Chondrocyte (in vitro differentiated cells): ENCODE data around the gene SLC7A8. TPM values are rescaled to one million over a fixed set of nuclear protein-coding genes. Genes with fewer than 3 reads are reported as not detected.

Experiments used
- DNase-seq: peaks from one replicate; pipeline ENCODE4 v3.0.0; 2021; ENCODE audit warnings: mixed read lengths, low spot score
- H3K27ac Mint-ChIP-seq: one replicate; pipeline ENCODE4 v1.8.0; 2021; ENCODE audit warnings: mild to moderate bottlenecking, moderate library complexity, mixed read lengths; ENCODE audit not compliant: unreplicated experiment
- H3K27me3 Mint-ChIP-seq: 2 replicates; pipeline ENCODE4 v1.8.0; 2021; ENCODE audit warnings: low read depth, mixed read lengths
- H3K36me3 Mint-ChIP-seq: 2 replicates; pipeline ENCODE4 v1.8.0; 2021; ENCODE audit warnings: low read depth, mixed read lengths
- H3K4me1 Mint-ChIP-seq: 2 replicates; pipeline ENCODE4 v1.8.0; 2021; ENCODE audit warnings: low read depth, mild to moderate bottlenecking, mixed read lengths
- H3K4me3 Mint-ChIP-seq: one replicate; pipeline ENCODE4 v1.8.0; 2021; ENCODE audit warnings: mild to moderate bottlenecking, moderate library complexity, mixed read lengths; ENCODE audit not compliant: unreplicated experiment
- H3K9me3 Mint-ChIP-seq: 2 replicates; pipeline ENCODE4 v1.8.0; 2021; ENCODE audit warnings: low read depth, mixed read lengths
- CTCF ChIP-seq: fragments of 200-600 bp; sonication (generic); IDR thresholded peaks from 2 replicates; pipeline ENCODE4 v1.5.0; 2021; ENCODE audit warnings: antibody characterized with exemption, mild to moderate bottlenecking, moderate library complexity
- total RNA-seq: library from RNA; stranded (reverse); gene quantifications from 3 replicates; pipeline ENCODE4 v1.2.1, GENCODE V29; 2021

Gene SLC7A8
- total RNA-seq, 1 donor from 2014 or later = 0.45 TPM

DNA sequence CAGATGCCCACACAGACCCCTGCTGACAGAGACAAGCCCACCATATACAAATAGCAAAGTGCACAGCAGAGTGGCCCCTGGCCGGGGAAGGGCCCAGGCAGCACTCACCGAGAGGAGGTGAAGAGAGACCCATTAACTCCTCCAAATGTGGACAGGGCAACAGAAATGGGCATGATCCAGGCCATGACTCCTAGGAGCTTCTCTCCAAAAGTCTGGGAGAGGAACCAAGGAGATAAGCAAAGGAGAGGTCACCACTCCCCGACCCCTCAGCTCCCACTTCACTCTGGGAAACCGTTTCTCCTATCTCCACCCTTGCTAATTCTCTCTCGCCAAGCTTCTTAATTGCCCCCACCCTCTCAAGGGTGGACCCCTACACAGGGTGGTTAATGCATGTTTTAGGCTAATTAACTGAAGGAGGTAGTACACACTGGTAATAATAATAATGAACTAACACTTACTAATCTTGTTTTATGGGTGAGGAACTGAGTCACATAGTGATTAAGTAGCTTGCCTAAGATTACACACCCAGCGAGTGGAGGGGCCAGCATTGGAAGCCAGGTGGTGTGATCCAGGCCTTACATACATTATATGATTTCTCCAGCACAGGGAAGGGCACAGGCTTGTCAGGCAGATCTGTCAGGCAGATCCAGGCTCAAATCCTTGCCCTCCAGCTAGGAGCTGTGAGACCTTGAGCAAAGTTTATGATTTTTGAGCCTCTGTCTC is 45.5 kb downstream of the SLC7A8 start:
- no peak overlapping the region for H3K4me3 Mint-ChIP-seq
- DNase-seq = no peak
- H3K4me1 Mint-ChIP-seq = peaks cover 9% of the 10 kb centered on the region
- no peaks in the 10 kb centered on the region for H3K9me3 Mint-ChIP-seq
- H3K27ac Mint-ChIP-seq = no peak overlapping the region
- H3K36me3 Mint-ChIP-seq = no peaks in the 10 kb centered on the region
- peaks cover 5% of the 10 kb centered on the region for H3K27me3 Mint-ChIP-seq
- no peak for TF ChIP-seq CTCF

GRCh38 chr14:23137192-23137812 is 46.2 kb downstream of the SLC7A8 start:
- H3K27ac Mint-ChIP-seq = no peak overlapping the region

DNA sequence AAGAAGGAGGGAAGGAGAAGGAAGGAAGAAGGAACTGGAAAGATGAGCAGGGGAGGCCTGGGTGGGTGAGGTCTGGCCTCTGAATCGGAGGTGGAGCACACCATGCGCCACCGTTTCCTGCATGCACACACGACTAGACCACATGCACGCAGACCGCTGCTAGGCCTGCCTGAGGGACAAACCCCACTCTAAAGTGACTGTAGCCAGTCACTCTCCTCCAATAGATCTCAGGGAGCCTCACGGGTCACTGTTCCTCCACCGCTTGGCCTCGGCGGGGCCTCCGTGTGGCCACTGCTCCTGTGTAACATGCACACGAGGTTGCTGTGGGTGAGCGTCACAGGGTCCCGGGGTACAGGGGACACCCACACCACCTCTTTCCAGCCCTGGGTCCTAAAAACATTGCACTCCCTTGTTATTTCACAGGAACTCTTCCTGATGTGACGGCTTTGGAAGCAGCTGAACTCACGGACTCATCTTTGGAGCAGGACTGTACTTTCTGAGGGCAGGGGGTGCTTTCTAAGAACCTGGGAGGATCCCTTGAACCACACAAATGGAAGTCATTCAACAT is 46.8 kb downstream of the SLC7A8 start:
- no peak overlapping the region for H3K27ac Mint-ChIP-seq
- H3K9me3 Mint-ChIP-seq = no peaks in the 10 kb centered on the region
- no peak for DNase-seq
- TF ChIP-seq CTCF = no peak
- H3K4me1 Mint-ChIP-seq = peaks cover under 1% of the 10 kb centered on the region
- no peak overlapping the region for H3K4me3 Mint-ChIP-seq
- H3K36me3 Mint-ChIP-seq = no peaks in the 10 kb centered on the region
- peaks cover 5% of the 10 kb centered on the region for H3K27me3 Mint-ChIP-seq

More at GRCh38 chr14:23137192-23137812, 46.2 kb downstream of the SLC7A8 start:
- Mint-ChIP-seq H3K27me3 (peaks cover 5% of the 10 kb centered on the region), H3K4me1 (peaks cover 7% of the 10 kb centered on the region), H3K36me3 (no peaks in the 10 kb centered on the region), H3K9me3 (no peaks in the 10 kb centered on the region), H3K4me3 (no peak overlapping the region)
- DNase-seq = no peak
- TF ChIP-seq CTCF = no peak

DNA sequence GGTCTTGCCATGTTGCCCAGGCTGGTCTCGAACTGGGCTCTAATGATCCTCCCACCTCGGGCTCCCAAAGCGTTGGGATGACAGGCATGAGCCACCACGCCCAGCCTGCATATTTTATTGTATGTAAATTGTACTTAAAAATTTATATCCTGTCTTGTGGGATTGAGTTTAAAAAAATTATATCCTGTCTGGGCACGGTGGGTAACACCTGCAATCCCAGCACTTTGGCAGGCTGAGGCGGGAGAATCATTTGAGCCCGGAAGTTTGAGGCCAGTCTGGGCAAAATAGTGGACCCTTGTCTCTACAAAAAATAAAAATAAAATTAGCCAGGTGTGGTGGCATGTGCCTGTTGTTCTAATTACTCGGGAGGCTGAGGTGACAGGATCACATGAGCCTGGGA is 50.5 kb downstream of the SLC7A8 start:
- no peak overlapping the region for H3K4me3 Mint-ChIP-seq
- DNase-seq = no peak
- H3K27me3 Mint-ChIP-seq = peaks cover 25% of the 10 kb centered on the region
- H3K9me3 Mint-ChIP-seq = no peaks in the 10 kb centered on the region
- no peak for TF ChIP-seq CTCF
- H3K4me1 Mint-ChIP-seq = no peaks in the 10 kb centered on the region
- no peak overlapping the region for H3K27ac Mint-ChIP-seq
- H3K36me3 Mint-ChIP-seq = no peaks in the 10 kb centered on the region

- Mint-ChIP-seq H3K27ac (no peak overlapping the region), H3K4me3 (no peak overlapping the region), H3K4me1 (no peaks in the 10 kb centered on the region)
Observed at GRCh38 chr14:23131482-23131881, 52.0 kb downstream of the SLC7A8 start.

More at GRCh38 chr14:23131482-23131881, 52.0 kb downstream of the SLC7A8 start:
- H3K9me3 Mint-ChIP-seq = no peaks in the 10 kb centered on the region
- H3K36me3 Mint-ChIP-seq = no peaks in the 10 kb centered on the region
- peaks cover 25% of the 10 kb centered on the region for H3K27me3 Mint-ChIP-seq
- no peak for DNase-seq
- TF ChIP-seq CTCF = no peak
